Stimulated activated CD4-positive, alpha-beta T cell treated with anti-CD3 and anti-CD28 coated beads, Interleukin-2, amount 100 ng/mL, for 24 hours (primary cell): ENCODE measurements around the gene SEMA3E.
"Not testable (repeated sequence)": the region's sequence is repeated elsewhere in the genome, so short reads cannot be mapped to it uniquely, and the experiment has no call there.

Experiments
- DNase-seq, 2 donors: peaks; one replicate each; pipeline ENCODE4 v3.0.0-alpha.2; 2020

SEMA3E gene

DNA sequence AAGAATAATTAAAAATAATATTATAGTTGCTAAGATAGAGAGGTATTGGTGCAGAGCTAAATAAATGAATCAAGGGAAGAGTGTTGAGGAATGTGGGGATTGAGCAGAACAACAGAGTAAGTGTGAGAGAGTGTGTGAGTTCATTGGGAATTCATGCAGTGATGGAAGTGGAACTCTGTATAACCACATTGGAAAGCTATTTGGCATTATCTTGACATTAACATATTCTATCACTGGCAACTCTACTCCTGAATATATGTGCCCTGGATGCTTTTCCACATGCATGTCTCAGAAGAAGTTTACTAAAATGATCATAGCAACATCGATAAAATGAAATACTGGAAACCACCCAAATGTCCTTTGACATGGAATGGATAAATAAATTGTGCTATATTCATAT, 164.1 kb downstream of the SEMA3E start:
- no peak for DNase-seq

DNA sequence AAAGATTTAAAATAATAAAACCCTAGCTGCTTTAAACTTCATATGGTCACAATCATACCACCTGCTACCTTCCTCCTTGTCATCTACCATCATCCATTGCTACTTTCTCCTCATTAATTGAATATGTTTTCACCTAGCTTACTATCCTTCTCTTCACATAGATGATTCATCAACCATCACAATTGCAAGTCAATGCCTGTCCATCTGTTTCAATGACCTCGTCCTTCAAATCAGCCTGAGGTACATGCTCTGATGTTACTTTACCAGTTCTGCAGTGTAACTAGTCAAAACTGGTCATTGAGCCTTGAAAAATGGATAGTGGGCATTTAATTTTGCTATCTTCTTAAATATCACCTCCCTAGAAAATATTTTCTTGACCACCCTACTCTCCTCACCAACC, 164.7 kb downstream of the SEMA3E start:
- no peak for DNase-seq

DNA sequence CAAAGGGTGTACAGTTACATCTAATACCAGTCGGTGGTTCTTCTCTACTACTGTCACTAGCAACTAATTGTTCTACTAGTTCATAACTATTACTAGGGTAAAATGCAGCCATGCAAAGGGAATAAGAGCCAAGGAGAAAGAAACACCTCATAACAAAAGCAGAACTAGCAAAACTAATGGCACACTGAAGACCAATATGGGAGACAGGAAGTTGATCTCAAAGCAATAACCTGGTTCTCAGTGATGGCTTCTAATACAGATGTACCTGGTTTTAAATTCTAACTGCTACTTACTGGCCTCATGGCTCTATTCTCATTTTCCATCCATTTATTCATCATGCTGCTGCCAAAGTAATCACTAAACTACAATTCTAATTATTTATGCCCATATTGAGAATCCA, 170.3 kb downstream of the SEMA3E start:
- DNase-seq: no peak

DNA sequence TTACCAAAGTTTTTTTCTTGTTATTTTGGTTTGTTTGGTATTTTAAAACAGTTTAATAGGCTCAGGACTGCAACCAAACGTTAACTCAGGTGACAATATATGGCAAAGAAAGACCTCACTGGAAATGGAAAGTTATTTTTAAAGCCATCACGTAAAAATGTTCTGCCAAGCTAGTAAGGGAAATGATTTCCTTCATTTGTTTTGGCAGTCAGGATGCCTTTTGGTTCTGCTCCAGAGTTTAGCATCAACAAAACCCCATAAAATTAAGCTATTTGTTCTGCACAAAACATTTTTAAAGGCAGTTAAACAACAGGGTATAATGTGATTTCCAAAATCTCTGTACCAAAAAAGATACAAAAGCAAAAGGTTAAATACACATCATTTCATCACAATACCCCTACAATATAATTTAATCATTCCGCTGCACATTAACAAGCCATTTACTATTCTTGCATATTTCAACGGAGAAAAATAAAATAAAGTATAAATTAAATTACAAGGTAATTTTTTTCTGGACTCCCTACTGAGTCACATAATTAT, 172.4 kb downstream of the SEMA3E start:
- DNase-seq: no peak

DNA sequence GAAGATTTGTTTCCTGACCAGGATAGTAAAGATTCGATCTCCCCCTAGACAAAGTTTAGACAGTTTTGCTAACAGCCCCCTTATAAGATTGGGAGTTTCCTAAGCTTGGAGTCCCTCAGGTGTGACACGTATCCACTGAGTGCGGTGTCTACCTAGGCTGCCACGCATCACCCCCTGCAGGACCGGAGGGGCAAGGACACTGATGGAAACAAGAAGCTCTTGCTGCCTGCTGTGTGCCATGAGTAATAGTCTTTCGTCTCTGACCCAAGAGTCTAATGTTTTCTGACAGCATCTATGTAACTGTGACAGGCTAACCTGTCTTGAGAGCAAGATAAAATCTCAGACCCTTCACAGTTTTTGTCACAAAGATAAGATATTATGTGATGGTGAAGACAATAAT, 173.5 kb downstream of the SEMA3E start:
- no peak for DNase-seq

DNA sequence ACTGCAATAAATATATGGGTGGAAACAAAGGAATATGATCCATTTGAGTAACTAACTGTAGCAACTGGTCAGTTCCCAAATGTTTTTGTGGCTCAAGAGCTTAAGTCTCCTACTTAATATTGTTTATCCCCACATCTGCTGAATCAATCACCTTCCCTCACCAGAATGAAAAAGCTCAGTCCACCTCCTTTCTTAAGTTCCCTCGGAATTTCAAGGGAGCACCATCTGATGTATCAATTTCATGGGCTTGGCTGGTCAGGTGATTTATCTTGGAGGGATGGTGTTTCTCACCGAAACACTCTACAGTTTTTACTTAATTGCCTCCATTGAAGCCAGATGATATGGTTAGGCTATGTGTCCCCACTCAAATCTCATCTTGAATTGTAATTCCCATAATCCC, 176.6 kb downstream of the SEMA3E start:
- no peak for DNase-seq

DNA sequence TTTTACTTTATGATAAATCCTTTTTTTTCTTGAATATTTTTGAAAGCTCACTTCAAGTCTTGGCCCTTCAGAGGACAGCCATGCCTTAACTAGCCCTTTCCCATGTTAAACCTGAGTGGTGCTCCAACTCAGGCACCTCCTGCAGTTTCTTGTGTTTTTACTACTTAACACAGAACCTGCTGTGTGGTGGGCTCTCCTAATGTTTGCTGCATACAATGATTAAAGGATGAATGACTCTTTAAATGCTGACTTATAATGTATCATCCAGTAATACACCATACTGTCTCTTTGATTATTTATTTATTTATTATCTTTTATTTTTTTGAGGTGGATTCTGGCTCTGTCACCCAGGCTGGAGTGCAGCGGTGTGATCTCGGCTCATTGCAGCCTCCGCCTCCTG, 179.4 kb downstream of the SEMA3E start:
- no peak for DNase-seq

DNA sequence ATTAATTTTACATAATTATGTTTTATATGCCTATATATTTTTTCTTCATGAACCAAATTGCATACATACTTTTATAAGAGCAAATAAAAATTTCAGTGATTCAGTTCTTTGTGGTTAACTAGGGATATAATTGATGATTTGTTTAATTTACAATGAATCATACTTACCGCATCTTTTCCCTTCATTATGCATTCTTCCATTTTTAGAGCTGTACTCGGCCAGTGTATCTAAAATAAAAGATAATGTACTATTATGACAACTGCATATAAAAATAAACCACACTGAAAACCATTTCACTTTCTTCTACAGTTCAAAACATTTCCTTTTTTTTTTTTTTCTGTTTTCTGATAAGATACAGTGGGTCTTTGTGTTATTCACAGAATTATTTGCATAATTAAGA, 179.9 kb downstream of the SEMA3E start:
- no peak for DNase-seq

DNA sequence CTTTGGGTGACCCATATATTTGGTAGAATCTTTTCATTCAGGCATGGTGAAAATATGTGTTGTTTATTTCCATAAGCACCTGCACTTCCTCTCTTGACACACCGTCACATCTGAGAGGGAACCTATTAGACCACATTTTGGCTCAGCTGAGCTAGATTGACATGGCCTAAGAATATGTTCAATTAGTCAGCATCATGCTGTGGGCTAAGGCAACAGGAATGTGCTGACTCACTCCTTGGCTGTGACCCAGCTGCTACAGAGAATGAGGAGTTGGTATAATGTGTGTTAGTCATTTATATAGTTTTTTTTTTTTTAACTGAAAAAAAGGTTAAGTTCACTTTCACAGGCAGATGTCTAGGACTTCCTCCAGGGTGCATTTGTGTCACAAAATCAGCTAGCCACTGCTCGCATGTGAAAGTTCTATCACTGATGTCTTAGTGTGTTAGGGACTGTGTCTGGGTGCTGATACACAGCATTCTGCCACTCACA, 180.6 kb downstream of the SEMA3E start:
- DNase-seq: no peak

DNA sequence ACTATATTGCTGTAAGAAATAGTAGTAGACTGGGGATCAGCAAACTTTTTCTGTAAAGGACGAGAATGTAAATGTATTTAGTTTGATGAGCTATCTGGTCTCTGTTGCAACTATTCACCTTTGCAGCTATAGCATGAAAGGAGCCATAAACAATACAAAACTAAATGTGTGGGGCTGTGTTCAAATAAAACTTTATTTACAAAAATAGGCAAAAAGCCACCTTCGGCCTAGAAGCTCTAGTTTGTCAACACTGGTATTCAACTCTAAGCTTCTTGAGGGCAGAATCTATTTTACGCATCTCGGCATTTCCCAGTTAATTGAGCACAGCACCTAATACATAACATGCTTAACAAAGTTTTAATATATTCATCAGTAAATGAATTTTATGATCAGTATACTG, 181.4 kb downstream of the SEMA3E start:
- DNase-seq: no peak

DNA sequence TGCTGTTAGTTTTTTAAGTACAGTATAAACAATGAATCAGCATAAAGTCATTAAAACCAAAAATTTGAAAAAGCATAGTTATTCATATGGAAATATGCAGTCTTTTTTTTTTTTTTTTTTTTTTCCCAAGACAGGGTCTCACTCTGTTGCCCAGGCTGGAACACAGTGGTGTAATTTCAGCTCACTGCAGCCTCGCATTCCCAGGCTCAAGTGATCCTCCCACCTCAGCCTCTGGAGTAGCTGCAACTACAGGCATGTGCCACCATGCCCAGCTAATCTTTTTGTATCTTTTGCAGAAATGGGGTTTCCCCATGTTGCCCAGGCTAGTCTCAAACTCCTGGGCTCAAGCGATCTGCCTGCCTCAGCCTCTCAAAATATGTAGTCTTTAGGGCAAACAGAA, 182.0 kb downstream of the SEMA3E start:
- no peak for DNase-seq

DNA sequence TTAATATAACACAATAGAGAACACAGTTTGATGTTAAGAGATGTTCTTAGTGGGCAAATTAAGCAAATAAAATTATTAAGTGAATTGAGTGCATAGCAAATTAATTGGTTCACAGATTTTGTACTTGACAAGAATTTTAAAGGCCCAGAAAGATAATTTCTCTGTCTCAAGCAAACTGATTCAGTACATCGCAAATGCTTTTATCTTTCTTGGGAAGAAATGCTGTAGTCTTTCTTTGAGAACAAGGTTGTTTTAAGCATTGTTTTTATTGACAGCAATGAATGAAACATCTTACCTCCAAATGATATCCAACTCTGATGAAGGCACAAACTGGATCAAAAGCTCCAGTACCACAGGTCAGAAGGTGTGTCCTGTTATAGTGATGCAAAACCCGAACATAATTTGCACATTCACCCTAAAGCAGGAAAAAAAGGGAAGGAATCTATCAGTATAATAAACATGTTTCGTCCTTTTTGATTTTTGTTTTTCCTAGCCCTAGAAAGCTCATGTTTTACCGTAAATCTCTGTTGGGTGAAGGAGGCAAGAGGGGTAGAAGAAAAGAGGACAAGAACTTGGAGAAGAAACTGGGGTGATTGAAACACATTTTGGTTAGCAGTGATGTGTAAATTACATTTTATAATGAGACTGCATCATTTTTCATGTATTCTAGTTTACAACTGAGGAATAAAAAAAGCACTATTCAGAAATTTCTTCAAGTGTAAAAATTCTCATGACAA, 182.6 kb downstream of the SEMA3E start:
- no peak for DNase-seq

DNA sequence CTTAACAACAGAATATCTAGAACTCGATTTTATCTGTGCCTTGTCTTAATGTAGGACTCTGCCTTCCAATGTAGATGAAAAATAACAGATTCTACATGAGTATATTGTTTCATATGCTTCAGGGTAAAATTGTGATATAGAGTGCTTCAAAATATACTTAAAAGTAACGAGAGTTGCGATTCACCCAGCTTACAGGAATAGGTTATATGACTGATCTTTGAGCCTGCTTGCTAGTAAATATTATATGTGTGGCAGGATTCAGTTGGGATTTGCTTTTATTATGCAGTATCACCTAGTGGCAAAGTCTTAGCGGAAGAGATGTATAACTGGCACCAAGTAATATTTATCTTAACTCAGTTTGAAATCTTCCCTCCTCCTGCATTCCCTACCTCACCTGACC, 183.3 kb downstream of the SEMA3E start:
- no peak for DNase-seq

DNA sequence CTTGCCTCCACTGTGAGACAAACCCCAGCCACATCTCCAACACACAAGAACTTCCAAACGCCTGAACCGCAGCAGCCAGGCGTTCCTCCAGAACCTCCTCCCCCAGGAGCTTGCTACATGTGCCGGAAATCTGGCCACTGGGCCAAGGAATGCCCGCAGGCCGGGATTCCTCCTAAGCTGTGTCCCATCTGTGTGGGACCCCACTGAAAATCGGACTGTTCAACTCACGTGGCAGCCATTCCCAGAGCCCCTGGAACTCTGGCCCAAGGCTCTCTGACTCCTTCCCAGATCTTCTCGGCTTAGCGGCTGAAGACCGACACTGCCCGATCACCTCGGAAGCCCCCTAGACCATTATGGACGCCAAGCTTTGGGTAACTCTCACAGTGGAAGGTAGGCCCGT, 187.1 kb downstream of the SEMA3E start:
- DNase-seq: not testable (repeated sequence)

DNA sequence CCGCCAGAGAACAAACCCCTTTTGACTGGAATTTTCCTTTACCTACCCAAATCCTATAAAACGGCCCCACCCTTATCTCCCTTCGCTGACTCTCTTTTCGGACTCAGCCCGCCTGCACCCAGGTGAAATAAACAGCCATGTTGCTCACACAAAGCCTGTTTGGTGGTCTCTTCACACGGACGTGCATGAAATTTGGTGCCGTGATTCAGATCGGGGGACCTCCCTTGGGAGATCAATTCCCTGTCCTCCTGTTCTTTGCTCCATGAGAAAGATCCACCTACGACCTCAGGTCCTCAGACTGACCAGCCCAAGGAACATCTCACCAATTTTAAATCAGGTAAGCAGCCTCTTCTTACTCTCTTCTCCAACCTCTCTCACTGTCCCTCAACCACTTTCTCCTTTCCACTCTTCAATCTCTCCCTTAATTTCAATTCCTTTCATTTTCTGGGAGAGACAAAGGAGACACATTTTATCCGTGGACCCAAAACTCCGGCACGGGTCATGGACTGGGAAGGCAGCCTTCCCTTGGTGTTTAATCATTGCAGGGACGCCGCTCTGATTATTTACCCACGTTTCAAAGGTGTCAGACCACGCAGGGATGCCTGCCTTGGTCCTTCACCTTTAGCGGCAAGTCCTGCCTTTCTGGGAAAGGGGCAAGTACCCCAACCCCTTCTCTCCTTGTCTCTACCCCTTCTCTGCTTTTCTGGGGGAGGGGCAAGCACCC, 188.8 kb downstream of the SEMA3E start:
- DNase-seq: not testable (repeated sequence)

DNA sequence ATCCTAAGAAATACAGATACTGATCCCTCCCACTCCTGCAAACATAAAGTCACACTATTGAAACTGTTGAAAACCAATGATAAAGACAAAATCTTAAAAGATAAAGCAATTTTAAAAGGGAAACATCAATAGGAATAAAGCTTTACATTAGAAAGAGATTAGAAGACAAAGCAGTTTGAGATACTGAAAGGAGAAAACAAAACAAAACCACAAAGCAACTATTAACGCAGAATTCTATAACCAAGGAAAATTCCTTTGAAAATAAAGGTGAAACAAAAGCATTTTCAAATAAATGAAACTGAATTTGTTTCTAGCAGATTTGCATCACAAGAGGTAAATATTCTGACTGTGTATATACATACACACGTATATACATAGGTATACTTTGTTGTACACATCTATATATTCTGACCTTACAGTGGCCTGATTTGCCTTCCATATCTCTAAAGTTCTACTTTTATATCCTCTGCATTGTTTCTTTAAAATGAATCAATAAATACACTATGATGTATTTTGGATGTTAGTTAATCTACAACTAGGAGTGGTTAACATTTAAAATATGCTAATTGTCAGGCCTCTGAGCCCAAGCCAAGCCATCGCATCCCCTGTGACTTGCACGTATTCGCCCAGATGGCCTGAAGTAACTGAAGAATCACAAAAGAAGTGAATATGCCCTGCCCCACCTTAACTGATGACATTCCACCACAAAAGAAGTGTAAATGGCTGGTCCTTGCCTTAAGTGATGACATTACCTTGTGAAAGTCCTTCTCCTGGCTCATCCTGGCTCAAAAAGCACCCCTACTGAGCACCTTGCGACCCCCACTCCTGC, 189.6 kb downstream of the SEMA3E start:
- DNase-seq: not testable (repeated sequence)

DNA sequence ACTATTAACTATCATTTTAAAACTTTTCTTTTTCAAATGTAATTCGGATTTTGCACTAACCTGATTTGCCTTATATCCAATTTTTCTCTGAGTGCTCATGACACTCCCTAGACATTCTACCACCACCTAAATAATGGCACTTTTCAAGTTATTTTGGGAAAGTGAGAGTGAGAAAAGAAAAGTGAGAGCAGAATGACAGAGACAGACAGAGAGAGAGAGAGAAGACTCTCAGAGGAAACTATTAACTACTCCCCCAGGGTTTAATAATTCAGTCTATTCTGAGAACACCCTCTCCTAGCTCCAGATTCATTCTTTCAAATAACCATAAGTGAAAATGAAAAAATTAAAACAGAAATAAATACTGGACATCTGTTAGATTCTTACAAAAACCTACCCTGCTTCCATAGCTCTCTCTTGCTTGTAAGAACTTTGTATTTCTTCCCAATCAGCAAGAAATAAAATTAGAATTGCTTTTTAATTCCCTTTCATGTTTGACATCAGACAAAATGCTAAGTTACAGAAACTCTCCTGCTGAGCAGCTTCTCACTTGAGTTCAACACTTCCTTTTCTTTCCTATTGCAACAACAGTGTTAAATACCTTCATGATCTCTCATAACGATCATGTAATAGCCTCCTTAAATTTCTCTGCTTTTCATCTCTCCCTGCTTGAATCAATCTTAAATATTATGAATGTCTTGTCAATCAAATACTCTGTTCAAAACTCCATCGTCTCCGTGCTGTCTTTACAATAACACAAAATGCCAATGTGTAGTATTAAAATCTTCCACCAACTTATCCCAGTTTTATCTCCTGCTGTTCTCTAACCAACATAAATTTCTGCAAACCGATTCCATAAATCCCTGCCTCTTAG, 191.7 kb downstream of the SEMA3E start:
- DNase-seq: no peak

DNA sequence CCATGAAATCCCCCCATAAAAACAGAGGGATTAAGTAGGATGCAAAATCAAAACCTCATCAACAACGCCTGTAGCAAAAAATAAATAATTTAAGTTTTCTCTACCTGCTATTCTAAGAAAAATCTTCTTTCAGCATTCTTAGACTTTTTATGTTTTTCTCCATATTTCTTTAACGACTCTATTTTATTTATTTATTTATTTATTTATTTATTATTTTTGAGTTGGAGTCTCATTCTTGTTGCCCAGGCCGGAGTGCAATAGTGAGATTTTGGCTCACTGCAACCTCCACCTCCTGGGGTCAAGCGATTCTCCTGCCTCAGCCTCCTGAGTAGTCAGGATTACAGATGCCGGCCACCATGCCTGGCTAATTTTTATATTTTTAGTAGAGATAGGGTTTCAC, 192.5 kb downstream of the SEMA3E start:
- DNase-seq: no peak

DNA sequence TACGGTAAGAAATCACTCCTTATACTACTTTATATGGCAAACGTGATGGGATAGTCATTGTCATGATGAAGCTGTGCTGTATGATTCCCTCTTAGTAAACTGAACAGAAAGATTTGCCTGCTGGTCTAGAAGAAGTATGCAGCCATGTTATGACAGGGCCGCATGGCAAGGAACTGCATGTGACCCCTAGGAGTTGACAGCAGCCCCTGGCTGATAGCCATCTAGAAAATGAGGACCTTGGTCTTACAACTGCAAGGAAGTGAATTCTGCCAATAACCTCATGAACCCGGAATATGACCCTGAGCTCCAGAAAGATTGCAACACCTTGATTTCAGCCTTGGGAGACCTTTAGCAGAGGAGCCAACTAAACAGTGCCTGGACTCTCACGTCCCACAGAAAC, 193.3 kb downstream of the SEMA3E start:
- no peak for DNase-seq

DNA sequence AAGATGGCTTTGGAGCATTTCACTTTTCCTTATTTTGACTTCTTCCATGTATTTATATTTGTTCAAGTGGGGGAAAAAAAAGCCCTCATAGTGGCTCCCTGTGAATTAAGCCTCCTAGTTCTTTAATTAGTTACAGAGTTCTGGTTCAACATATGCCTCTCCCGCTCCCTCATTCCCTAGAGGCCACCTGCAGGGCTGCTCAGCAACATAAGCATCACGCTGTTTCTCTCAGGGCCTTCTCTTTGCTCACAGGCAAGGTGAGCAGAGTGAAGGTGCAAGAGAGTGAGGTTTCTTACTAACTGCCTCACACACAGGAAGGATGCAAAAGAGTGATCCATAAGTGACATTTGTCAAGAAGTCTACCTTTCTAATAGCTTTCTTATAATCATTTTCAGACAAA, 196.7 kb downstream of the SEMA3E start:
- DNase-seq: no peak

DNA sequence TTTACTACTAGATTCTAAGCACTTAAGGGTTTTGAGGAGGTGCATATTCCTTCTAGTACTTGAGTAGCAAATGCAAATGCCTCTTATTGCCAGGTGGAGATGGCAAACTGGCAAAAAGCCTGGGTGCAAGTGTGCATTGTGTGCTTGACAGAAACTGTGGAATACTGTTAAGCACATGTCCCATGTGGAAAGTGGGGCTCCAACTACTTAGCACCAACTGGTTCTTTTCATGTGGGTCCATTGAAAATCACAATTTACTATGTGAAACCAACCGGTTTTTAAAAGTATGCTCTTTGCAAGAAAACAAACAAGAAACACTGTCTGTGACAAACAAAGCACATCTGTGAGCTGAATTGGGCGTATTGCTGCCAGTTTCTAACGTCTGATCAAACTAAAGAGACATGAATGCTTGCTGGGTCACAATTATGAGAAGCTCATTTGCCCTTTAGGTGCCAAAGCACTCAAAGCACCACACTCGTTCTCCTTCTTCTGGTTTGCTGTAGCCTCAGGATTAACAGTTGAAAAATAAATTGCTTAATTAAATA, 197.4 kb downstream of the SEMA3E start:
- DNase-seq: no peak

DNA sequence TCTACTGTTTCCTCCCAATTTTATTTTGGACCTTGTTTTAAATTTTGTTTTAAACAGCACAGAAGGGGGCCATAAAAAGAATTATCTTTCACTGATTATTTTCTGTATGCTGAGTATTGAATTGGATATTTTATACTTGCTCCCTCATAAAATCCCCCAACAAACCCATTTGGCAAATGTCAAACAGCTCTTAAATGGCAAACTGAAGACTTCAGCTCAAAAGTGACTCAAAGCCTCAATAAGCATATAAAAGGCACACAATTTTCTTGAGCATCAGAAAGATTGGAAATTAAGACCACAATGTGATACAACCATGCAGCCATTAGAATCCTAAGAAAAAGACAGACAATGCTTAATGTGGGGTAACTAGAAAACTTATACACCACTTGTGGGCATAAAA, 199.2 kb downstream of the SEMA3E start:
- no peak for DNase-seq
